GM12873 (cell line): ENCODE results near the gene ACBD3.

ENCODE experiments used
- CTCF ChIP-seq: IDR thresholded peaks from 2 replicates; pipeline ENCODE4 v1.5.1; 2012; ENCODE audit warnings: low read depth, mild to moderate bottlenecking, moderate library complexity, low read length, control low read depth; ENCODE audit not compliant: insufficient read depth; ENCODE audit errors: missing control alignments

ACBD3 gene

GRCh38 chr1:226133504-226134123 lies 52.9 kb downstream of the ACBD3 start:
- no peak for TF ChIP-seq CTCF

- no peak for TF ChIP-seq CTCF
Measured at GRCh38 chr1:226132728-226133503, 53.6 kb downstream of the ACBD3 start.

- no peak for TF ChIP-seq CTCF
Measured at GRCh38 chr1:226131639-226132038, 54.9 kb downstream of the ACBD3 start.

- no peak for TF ChIP-seq CTCF
Measured at GRCh38 chr1:226129230-226129629, 57.3 kb downstream of the ACBD3 start.

- no peak for TF ChIP-seq CTCF
Measured at GRCh38 chr1:226128487-226129075, 58.0 kb downstream of the ACBD3 start.

- TF ChIP-seq CTCF: no peak
Measured at GRCh38 chr1:226126824-226127569, 59.5 kb downstream of the ACBD3 start.

GRCh38 chr1:226125831-226126230 lies 60.7 kb downstream of the ACBD3 start:
- TF ChIP-seq CTCF: no peak
